OCI-LY7 (cell line): ENCODE measurements around the gene BLTP3B. TPM values are rescaled to one million over a fixed set of nuclear protein-coding genes. Genes with fewer than 3 reads are reported as not detected.

Experiments
- BruUV-seq: library from RNA; stranded (reverse); fragments of 400-500 nt; replicated peaks from 2 replicates; lab custom pipeline; 2021; lab: Mats Ljungman, UMichigan
- CTCF ChIA-PET: fragments of 300-600 bp; sonication (Branson Sonifier 250); formaldehyde crosslinking; loops from one replicate; lab custom pipeline; 2022; ENCODE audit warnings: antibody characterized with exemption; ENCODE audit not compliant: unreplicated experiment; lab: Charles Lee
- POLR2A ChIA-PET: fragments of 300-600 bp; sonication (Branson Sonifier 250); formaldehyde crosslinking; loops from one replicate; lab custom pipeline; 2022; ENCODE audit warnings: antibody characterized with exemption; lab: Charles Lee
- DNase-seq: peaks from one replicate; pipeline ENCODE4 v3.0.0-alpha.2; 2015; ENCODE audit warnings: low spot score
- H2AFZ ChIP-seq: fragments of 200-600 bp; sonication (generic), shearing (Covaris generic); 2 replicates; pipeline ENCODE4 v1.6.1; 2014; ENCODE audit warnings: mild to moderate bottlenecking, antibody characterized with exemption, low read length, moderate library complexity
- H3K27ac ChIP-seq: fragments of 200-600 bp; sonication (generic); 2 replicates; pipeline ENCODE4 v1.5.1; 2014; ENCODE audit warnings: mixed run types, low read depth, mild to moderate bottlenecking, moderate library complexity, low read length, inconsistent platforms; ENCODE audit not compliant: poor library complexity, severe bottlenecking
- H3K36me3 ChIP-seq: fragments of 200-600 bp; sonication (generic); 2 replicates; pipeline ENCODE4 v1.6.1; 2014; ENCODE audit warnings: mild to moderate bottlenecking, antibody characterized with exemption, low read length, moderate library complexity, mixed read lengths; ENCODE audit not compliant: insufficient read depth
- H3K4me1 ChIP-seq: fragments of 200-600 bp; sonication (generic); 2 replicates; pipeline ENCODE4 v1.5.1; 2014; ENCODE audit warnings: mild to moderate bottlenecking, low read length; ENCODE audit not compliant: insufficient read depth, poor library complexity, severe bottlenecking
- H3K4me2 ChIP-seq: fragments of 200-600 bp; sonication (generic); 2 replicates; pipeline ENCODE4 v1.6.1; 2014; ENCODE audit warnings: mild to moderate bottlenecking, low read length
- H3K4me3 ChIP-seq: fragments of 200-600 bp; sonication (generic); 2 replicates; pipeline ENCODE4 v1.5.1; 2014; ENCODE audit warnings: mild to moderate bottlenecking, low read depth, low read length; ENCODE audit not compliant: poor library complexity, severe bottlenecking
- H3K79me2 ChIP-seq: fragments of 200-600 bp; sonication (generic); 2 replicates; pipeline ENCODE4 v1.6.1; 2016; ENCODE audit warnings: low read depth, mild to moderate bottlenecking, low read length, moderate library complexity, mixed read lengths; ENCODE audit not compliant: insufficient read depth
- H3K9me2 ChIP-seq: fragments of 200-600 bp; sonication (generic); 2 replicates; pipeline ENCODE4 v1.6.1; 2016; ENCODE audit warnings: mild to moderate bottlenecking, low read length, mixed read lengths; ENCODE audit not compliant: insufficient read depth
- H3K9me3 ChIP-seq: fragments of 200-600 bp; sonication (generic); 2 replicates; pipeline ENCODE4 v1.6.1; 2014; ENCODE audit warnings: mild to moderate bottlenecking, mixed run types, low read length, mixed read lengths
- H4K20me1 ChIP-seq: fragments of 200-600 bp; sonication (generic); 2 replicates; pipeline ENCODE4 v1.6.1; 2014; ENCODE audit warnings: mild to moderate bottlenecking, antibody characterized with exemption, low read length, moderate library complexity, mixed read lengths; ENCODE audit not compliant: insufficient read depth
- CTCF ChIP-seq: fragments of 200-600 bp; sonication (generic); conservative IDR thresholded peaks from 2 replicates; pipeline ENCODE4 v1.5.1; 2014; ENCODE audit warnings: mild to moderate bottlenecking, antibody characterized with exemption, low read length, moderate library complexity, mixed read lengths
- EZH2phosphoT487 ChIP-seq: fragments of 200-600 bp; sonication (generic); IDR thresholded peaks from 2 replicates; pipeline ENCODE4 v1.6.1; 2018; ENCODE audit warnings: low read depth, borderline replicate concordance, mild to moderate bottlenecking, mixed run types, antibody characterized with exemption, low read length, moderate library complexity, mixed read lengths
- intact Hi-C: fragments of 100-400 bp; cut with micrococcal nuclease; formaldehyde crosslinking; loops from one replicate; pipeline ENCODE4 v1.10.0; 2022; ENCODE audit not compliant: unreplicated experiment
- total RNA-seq, 2 experiments: library from RNA; depleted of rRNA in 1 of 2; stranded (reverse); fragments of >200 nt in 1 of 2; shearing (Covaris generic) in 1 of 2; gene quantifications; 2 replicates each; pipeline ENCODE4 v1.2.3, GENCODE V29; 2014 to 2022

BLTP3B gene
- total RNA-seq, 2 experiments from 2014 or later = 18.9 to 20.2 TPM

- peaks cover 49% of the 10 kb centered on the region for H3K79me2 ChIP-seq
- H3K36me3 ChIP-seq = no peaks in the 10 kb centered on the region
- TF ChIP-seq CTCF (no peak), EZH2phosphoT487 (no peak)
- peak overlapping the region; percentile 68 for H3K4me2 ChIP-seq
- intact Hi-C loops = loop anchor here (1.0 to 2.0 kb wide), 2 partner anchors 58 to 125 kb away; partner anchors contain the start of genes ACTR6, DEPDC4 and SCYL2
- ChIA-PET POLR2A (no interaction called here), CTCF (no interaction called here)
- H3K4me1 ChIP-seq = peaks cover 41% of the 10 kb centered on the region
- H4K20me1 ChIP-seq = peaks cover 22% of the 10 kb centered on the region; the same call in 1 of the 2 replicates
- DNase-seq = peak; percentile 68
- peak overlapping the region; percentile 82 for H3K4me3 ChIP-seq
- BruUV-seq = no TSS peak
- no peaks in the 10 kb centered on the region for H3K9me3 ChIP-seq
- H3K9me2 ChIP-seq = no peaks in the 10 kb centered on the region
- peak overlapping the region; percentile 84 for H2AFZ ChIP-seq
- H3K27ac ChIP-seq = peak overlapping the region; percentile 64
Observed at GRCh38 chr12:100141998-100142850, 450 bp downstream of the BLTP3B start.

GRCh38 chr12:100141666-100141997, 1.0 kb downstream of the BLTP3B start:
- Histone ChIP-seq H3K27ac (peak overlapping the region; percentile 64), H3K4me2 (peak overlapping the region; percentile 68), H4K20me1 (peaks cover 22% of the 10 kb centered on the region; the same call in 1 of the 2 replicates), H3K79me2 (peaks cover 55% of the 10 kb centered on the region), H3K9me2 (no peaks in the 10 kb centered on the region), H3K4me3 (peak overlapping the region; percentile 82), H2AFZ (peak overlapping the region; percentile 84; the same call in 1 of the 2 replicates), H3K9me3 (no peaks in the 10 kb centered on the region), H3K4me1 (peaks cover 41% of the 10 kb centered on the region), H3K36me3 (no peaks in the 10 kb centered on the region)
- DNase-seq = peak; percentile 22
- intact Hi-C loops = no loop called here
- ChIA-PET POLR2A (no interaction called here), CTCF (no interaction called here)
- no TSS peak for BruUV-seq
- TF ChIP-seq CTCF (no peak), EZH2phosphoT487 (no peak)

- DNase-seq = peak; percentile 47
- Histone ChIP-seq H2AFZ (no peak overlapping the region; the same call in 1 of the 2 replicates), H4K20me1 (peaks cover 22% of the 10 kb centered on the region; the same call in 1 of the 2 replicates), H3K9me2 (no peaks in the 10 kb centered on the region), H3K27ac (peak overlapping the region; percentile 26), H3K79me2 (peaks cover 83% of the 10 kb centered on the region), H3K4me3 (peak overlapping the region; percentile 49), H3K9me3 (no peaks in the 10 kb centered on the region), H3K4me1 (peaks cover 41% of the 10 kb centered on the region), H3K4me2 (peak overlapping the region; percentile 80), H3K36me3 (peaks cover 6% of the 10 kb centered on the region; the same call in 1 of the 2 replicates)
- intact Hi-C loops = no loop called here
- ChIA-PET CTCF (interaction anchor here (0.9 kb wide), 1 partner anchor 267 kb away, joined by 3 read pairs; no protein-coding TSS in a partner anchor), POLR2A (interaction anchor here (0.7 to 2.3 kb wide), 4 partner anchors 9 to 82 kb away, joined by 3 to 13 read pairs (median 4); no protein-coding TSS in a partner anchor)
- BruUV-seq = no TSS peak
- TF ChIP-seq EZH2phosphoT487 (no peak), CTCF (no peak)
Observed at GRCh38 chr12:100138803-100139098, 3.9 kb downstream of the BLTP3B start.
